ENCODE results near the gene SPARC.

GRCh38 chr5:151703227-151703626 lies 16.5 kb upstream of the SPARC start:
- no peak for TF ChIP-seq POLR2AphosphoS5 (IDR thresholded peaks at IDR 0.05)
- TF ChIP-seq CTCF (IDR thresholded peaks at IDR 0.05 in 8 of 11, conservative IDR thresholded peaks at IDR 0.05 in 3 of 11) = no peak

All from spleen (tissue), 7 donors.